H1 (cell line): ENCODE data around the gene TNF. TPM values are rescaled to one million over a fixed set of nuclear protein-coding genes. Genes with fewer than 3 reads are reported as not detected.
A peak's percentile ranks its signal among the peaks of the same experiment; 100 is the strongest.

Source experiments
- CTCF ChIA-PET: fragments of 300-600 bp; sonication (Branson Sonifier 250); formaldehyde crosslinking; loops from one replicate; lab custom pipeline; 2021; ENCODE audit not compliant: partially characterized antibody; lab: Charles Lee
- POLR2A ChIA-PET: fragments of 300-600 bp; sonication (Branson Sonifier 250); formaldehyde crosslinking; loops from one replicate; lab custom pipeline; 2021; ENCODE audit warnings: inconsistent platforms; ENCODE audit not compliant: partially characterized antibody; lab: Charles Lee
- DNase-seq, 2 experiments: peaks; one replicate each; pipeline versions ENCODE4 v3.0.0 to v3.0.0-alpha.2; 2010 to 2022; ENCODE audit warnings: low spot score in 2 of 2, low read depth in 1 of 2, mixed read lengths in 1 of 2
- FAIRE-seq: peaks from 2 replicates; lab custom pipeline; 2011; peaks lifted over from hg19 to GRCh38; lab: Jason Lieb, UNC
- H2AFZ ChIP-seq: 2 replicates; pipeline ENCODE4 v1.8.1; 2012; ENCODE audit warnings: low read length, inconsistent platforms
- H2AK5ac ChIP-seq: 2 replicates; pipeline ENCODE4 v1.6.1; 2013; ENCODE audit warnings: low read depth, low read length
- H2BK120ac ChIP-seq: replicated peaks from 2 replicates; pipeline ENCODE3; 2013; ENCODE audit warnings: low read depth, low read length, inconsistent platforms
- H2BK12ac ChIP-seq: 2 replicates; pipeline ENCODE4 v1.6.1; 2013; ENCODE audit warnings: low read depth, low read length
- H2BK15ac ChIP-seq: 2 replicates; pipeline ENCODE4 v1.6.1; 2013; ENCODE audit warnings: low read length
- H2BK20ac ChIP-seq: 2 replicates; pipeline ENCODE4 v1.6.1; 2013; ENCODE audit warnings: low read length
- H2BK5ac ChIP-seq: 2 replicates; pipeline ENCODE4 v1.6.1; 2013; ENCODE audit warnings: low read depth, low read length
- H3K14ac ChIP-seq: 2 replicates; pipeline ENCODE4 v1.6.1; 2013; ENCODE audit warnings: inconsistent platforms; ENCODE audit not compliant: insufficient read length
- H3K18ac ChIP-seq: 2 replicates; pipeline ENCODE4 v1.6.1; 2013; ENCODE audit warnings: low read length; ENCODE audit errors: extremely low read depth
- H3K23ac ChIP-seq: 2 replicates; pipeline ENCODE4 v1.6.1; 2013; ENCODE audit warnings: inconsistent platforms; ENCODE audit not compliant: insufficient read length
- H3K23me2 ChIP-seq: 2 replicates; pipeline ENCODE4 v1.6.1; 2013; ENCODE audit warnings: low read depth, low read length
- H3K27ac ChIP-seq: 2 replicates; pipeline ENCODE4 v1.6.1; 2011; ENCODE audit warnings: low read depth, low read length, inconsistent platforms
- H3K27me3 ChIP-seq, 4 experiments: replicated peaks in 1 of 4; 1 replicate in 1 of 4; 2 replicates in 3 of 4; pipeline versions ENCODE4 v1.6.1 to v1.8.1; 2011 to 2013; ENCODE audit warnings: low read length in 3 of 4, mild to moderate bottlenecking in 3 of 4, inconsistent platforms in 2 of 4, mixed read lengths in 2 of 4, moderate library complexity in 1 of 4; ENCODE audit not compliant: control insufficient read depth in 3 of 4, insufficient read depth in 3 of 4; ENCODE audit errors: extremely low read depth in 1 of 4
- H3K36me3 ChIP-seq, 4 experiments: 2 replicates each; pipeline versions ENCODE4 v1.6.1 to v1.8.1; 2011 to 2013; ENCODE audit warnings: mild to moderate bottlenecking in 4 of 4, low read length in 3 of 4, moderate library complexity in 2 of 4, control low read depth in 1 of 4, inconsistent platforms in 1 of 4; ENCODE audit not compliant: insufficient read depth in 4 of 4, control insufficient read depth in 2 of 4
- H3K4ac ChIP-seq: replicated peaks from 2 replicates; pipeline ENCODE3; 2013; ENCODE audit warnings: low read length, low read depth, mixed read lengths, inconsistent platforms; ENCODE audit not compliant: insufficient read length
- H3K4me1 ChIP-seq, 4 experiments: replicated peaks in 1 of 4; 1 replicate in 1 of 4; 2 replicates in 3 of 4; pipeline versions ENCODE4 v1.6.1 to v1.8.1; 2011 to 2013; ENCODE audit warnings: low read length in 3 of 4, inconsistent platforms in 2 of 4, mixed read lengths in 1 of 4; ENCODE audit not compliant: insufficient read depth in 4 of 4, control insufficient read depth in 3 of 4
- H3K4me2 ChIP-seq, 2 experiments: 2 replicates each; pipeline versions ENCODE4 v1.6.1 to v1.8.1; 2011 to 2013; ENCODE audit warnings: low read depth in 2 of 2, low read length in 2 of 2, control low read depth in 1 of 2, inconsistent platforms in 1 of 2, mild to moderate bottlenecking in 1 of 2; ENCODE audit not compliant: insufficient read depth in 1 of 2
- H3K4me3 ChIP-seq, 4 experiments: fragments of 200-600, 300-600 bp in 1 of 4; sonication (generic), shearing (Covaris generic), sonication (Bioruptor Twin) in 1 of 4; 2 replicates each; pipeline versions ENCODE4 v1.5.1 to v1.8.1; 2011 to 2016; ENCODE audit warnings: low read length in 4 of 4, low read depth in 3 of 4, control low read depth in 2 of 4, inconsistent platforms in 2 of 4, mild to moderate bottlenecking in 2 of 4, mixed read lengths in 1 of 4, moderate library complexity in 1 of 4; ENCODE audit not compliant: insufficient read depth in 2 of 4; ENCODE audit errors: extremely low read depth in 1 of 4
- H3K56ac ChIP-seq: replicated peaks from 2 replicates; pipeline ENCODE3; 2013; ENCODE audit warnings: low read depth, mild to moderate bottlenecking, mixed read lengths, low read length, inconsistent platforms; ENCODE audit not compliant: insufficient read length
- H3K79me1 ChIP-seq: 2 replicates; pipeline ENCODE4 v1.6.1; 2013; ENCODE audit warnings: low read depth, low read length, control low read depth
- H3K79me2 ChIP-seq, 2 experiments: 2 replicates each; pipeline versions ENCODE4 v1.6.1 to v1.8.1; 2012 to 2013; ENCODE audit warnings: low read length in 2 of 2, mild to moderate bottlenecking in 2 of 2, inconsistent platforms in 1 of 2; ENCODE audit not compliant: insufficient read depth in 2 of 2, control insufficient read depth in 1 of 2
- H3K9ac ChIP-seq, 4 experiments: replicated peaks in 1 of 4; 1 replicate in 1 of 4; 2 replicates in 3 of 4; pipeline versions ENCODE4 v1.6.1 to v1.8.1; 2011 to 2013; ENCODE audit warnings: low read depth in 3 of 4, low read length in 3 of 4, control low read depth in 2 of 4, mild to moderate bottlenecking in 2 of 4, moderate library complexity in 2 of 4, inconsistent platforms in 1 of 4; ENCODE audit errors: extremely low read depth in 1 of 4
- H3K9me3 ChIP-seq, 2 experiments: 2 replicates each; pipeline versions ENCODE4 v1.6.1 to v1.8.1; 2012 to 2013; ENCODE audit warnings: mild to moderate bottlenecking in 2 of 2, moderate library complexity in 2 of 2, control low read depth in 1 of 2, inconsistent platforms in 1 of 2, low read depth in 1 of 2, low read length in 1 of 2, mixed read lengths in 1 of 2; ENCODE audit not compliant: insufficient read depth in 2 of 2
- H4K20me1 ChIP-seq, 2 experiments: replicated peaks in 1 of 2; 2 replicates each; pipeline versions ENCODE3 to v1.8.1; 2011 to 2013; ENCODE audit warnings: inconsistent platforms in 2 of 2, low read length in 2 of 2, mild to moderate bottlenecking in 1 of 2; ENCODE audit not compliant: insufficient read depth in 2 of 2, control insufficient read depth in 1 of 2
- H4K5ac ChIP-seq: 2 replicates; pipeline ENCODE4 v1.6.1; 2013; ENCODE audit warnings: low read length, low read depth, mixed read lengths, inconsistent platforms; ENCODE audit not compliant: insufficient read length
- H4K8ac ChIP-seq: 2 replicates; pipeline ENCODE4 v1.8.0; 2013; ENCODE audit warnings: mild to moderate bottlenecking, moderate library complexity, low read length, inconsistent platforms; ENCODE audit not compliant: insufficient read depth; ENCODE audit errors: extremely low read depth
- H4K91ac ChIP-seq: replicated peaks from 2 replicates; pipeline ENCODE3; 2013; ENCODE audit warnings: low read length, mixed read lengths, inconsistent platforms; ENCODE audit not compliant: insufficient read length
- FOSL1 ChIP-seq: IDR thresholded peaks from 2 replicates; pipeline ENCODE4 v1.6.1; 2011; ENCODE audit warnings: mild to moderate bottlenecking, low read depth, low read length, moderate library complexity; ENCODE audit not compliant: insufficient read depth
- GTF2F1 ChIP-seq: IDR thresholded peaks from 2 replicates; pipeline ENCODE4 v1.6.1; 2012; ENCODE audit warnings: low read depth, low read length, improper control_type of control experiment, borderline replicate concordance
- JUN ChIP-seq: IDR thresholded peaks from 2 replicates; pipeline ENCODE4 v1.6.1; 2011; ENCODE audit warnings: low read depth, mild to moderate bottlenecking, improper control_type of control experiment, low read length
- POLR2A ChIP-seq, 2 experiments: IDR thresholded peaks; 1 replicate in 1 of 2; 2 replicates in 1 of 2; pipeline ENCODE4 v1.6.1; 2011; ENCODE audit warnings: low read depth in 2 of 2, low read length in 2 of 2, mild to moderate bottlenecking in 2 of 2; ENCODE audit errors: control extremely low read depth in 1 of 2
- POU5F1 ChIP-seq: IDR thresholded peaks from 2 replicates; pipeline ENCODE4 v1.6.1; 2011; ENCODE audit warnings: low read depth, mild to moderate bottlenecking, low read length, moderate library complexity
- RNF2 ChIP-seq: fragments of 200-900, 300-1000 bp; sonication (generic); IDR thresholded peaks from 2 replicates; pipeline ENCODE4 v1.7.1; 2016; ENCODE audit warnings: borderline replicate concordance, low read depth, mild to moderate bottlenecking, antibody characterized with exemption, low read length; ENCODE audit not compliant: poor library complexity, severe bottlenecking; ENCODE audit errors: missing control alignments
- WGBS, 2 experiments: shearing (Covaris generic) in 1 of 2; methylation state at CpG; one replicate each; pipeline versions ENCODE4 v1.1.6 to v1.1.7; 2013 to 2015; ENCODE audit warnings: low lambda C conversion rate in 2 of 2, mixed read lengths in 2 of 2, inconsistent platforms in 1 of 2, low coverage in 1 of 2, missing lambda C conversion rate in 1 of 2; ENCODE audit not compliant: insufficient replicate concordance in 2 of 2, insufficient coverage in 1 of 2, insufficient read length in 1 of 2; ENCODE audit errors: extremely low coverage in 1 of 2, missing lambda C conversion rate in 1 of 2; 5-methylcytosine and 5-hydroxymethylcytosine counted together
- polyA plus RNA-seq, 7 experiments: library from polyadenylated mRNA; depleted of rRNA in 3 of 7; stranded (reverse) in 5 of 7; unstranded in 2 of 7; fragments of >200 nt in 5 of 7; fragments of 200-250 nt in 2 of 7; gene quantifications; 1 replicate in 5 of 7; 2 replicates in 1 of 7; 4 replicates in 1 of 7; pipeline versions ENCODE4 v1.2.1 to v1.2.3, GENCODE V29; 2011 to 2013; ENCODE audit warnings: missing spikeins in 2 of 7, mixed read lengths in 2 of 7
- total RNA-seq: library from RNA; stranded (reverse); fragmentation: NEBNext Ultra II Directional; extraction: Animal tissue kit (Norgen Biotek cat#: 25700); gene quantifications from 2 replicates; pipeline ENCODE4 v1.2.1, GENCODE V29; 2021
- TF ChIP-seq, protein P1 (sequence below): IDR thresholded peaks from 2 replicates; pipeline ENCODE4 v1.6.1; 2011; ENCODE audit warnings: low read depth, mild to moderate bottlenecking, low read length; ENCODE audit not compliant: insufficient read depth

TNF gene
- total and polyA plus RNA-seq, 2 of the 8 experiments (the other 6 are each of a cell fraction or from before 2014, with no cell fraction given), result not detected

DNA sequence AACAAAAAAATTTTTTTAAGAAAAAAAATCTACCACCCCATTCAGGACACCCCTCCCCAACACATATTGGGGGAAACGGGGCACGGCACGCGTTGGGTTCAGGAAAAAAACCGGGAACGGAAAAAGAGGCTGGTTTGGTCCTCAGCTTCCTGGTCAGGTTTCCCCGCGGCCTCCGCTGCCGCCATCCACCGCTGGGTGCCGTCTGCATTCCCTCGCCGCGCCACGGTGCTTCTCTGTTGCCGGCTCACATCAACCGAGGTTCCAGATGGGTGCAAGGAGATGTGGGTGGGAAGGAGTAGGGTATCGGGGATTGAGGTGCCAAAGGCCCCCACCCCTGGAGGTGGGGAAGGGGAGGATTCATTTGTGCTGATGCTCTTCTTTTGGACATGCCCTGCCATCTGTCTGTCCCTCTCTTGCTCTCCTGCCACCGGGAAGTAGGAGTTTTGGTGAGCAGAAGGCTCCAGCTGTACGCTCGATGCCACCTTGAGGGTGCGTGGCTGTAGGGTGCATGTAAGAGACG is 40.8 kb upstream of the TNF start:
- Histone ChIP-seq H3K23ac (no peak overlapping the region), H2AK5ac (no peak overlapping the region), H4K5ac (no peak overlapping the region), H3K36me3 (peaks cover 78 to 100% (median 92%) of the 10 kb centered on the region in 4 experiments), H3K4me3 (no peak overlapping the region), H4K91ac (no peak overlapping the region), H3K9ac (no peak overlapping the region), H3K4me2 (no peak overlapping the region), H2BK15ac (no peak overlapping the region), H2AFZ (no peak overlapping the region), H2BK20ac (no peak overlapping the region), H3K79me1 (peaks cover 10% of the 10 kb centered on the region; the same call in 1 of the 2 replicates), H3K56ac (no peak overlapping the region), H3K4ac (no peak overlapping the region), H3K18ac (no peak overlapping the region), H2BK5ac (no peak overlapping the region), H3K4me1 (peaks cover 2 to 8% (median 5%) of the 10 kb centered on the region in 4 experiments; a peak in 5 of 7 replicates), H3K23me2 (no peaks in the 10 kb centered on the region), H3K14ac (no peak overlapping the region), H2BK120ac (no peak overlapping the region), H3K27ac (no peak overlapping the region), H3K79me2 (peaks cover 15 to 51% of the 10 kb centered on the region in 2 experiments), H2BK12ac (no peak overlapping the region), H3K27me3 (no peaks in the 10 kb centered on the region), H4K20me1 (peaks cover 48% of the 10 kb centered on the region in 2 experiments), H3K9me3 (no peaks in the 10 kb centered on the region), H4K8ac (peak overlapping the region; percentile 1; the same call in 1 of the 2 replicates)
- ChIA-PET POLR2A (interaction anchor here (0.8 to 18.4 kb wide), 12 partner anchors 4 to 117 kb away, joined by 3 to 428 read pairs (median 5); partner anchors contain the start of genes ATP6V1G2, DDX39B, MCCD1 and NCR3), CTCF (interaction anchor here (0.7 kb wide), 1 partner anchor 64 kb away, joined by 3 read pairs; no protein-coding TSS in a partner anchor)
- DNase-seq, result no peak
- TF ChIP-seq GTF2F1, result no peak
- no peak; a peak in 1 of 3 replicates for TF ChIP-seq POLR2A (IDR thresholded peaks at IDR 0.05; ENCODE audit: control extremely low read depth in 1 of 2, low read depth in 2 of 2, low read length in 2 of 2)
- no peak for TF ChIP-seq RNF2
- TF ChIP-seq FOSL1, result no peak
- no peak for TF ChIP-seq JUN
- TF ChIP-seq, protein P1, sequence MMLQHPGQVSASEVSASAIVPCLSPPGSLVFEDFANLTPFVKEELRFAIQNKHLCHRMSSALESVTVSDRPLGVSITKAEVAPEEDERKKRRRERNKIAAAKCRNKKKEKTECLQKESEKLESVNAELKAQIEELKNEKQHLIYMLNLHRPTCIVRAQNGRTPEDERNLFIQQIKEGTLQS, result no peak
- TF ChIP-seq POU5F1, result no peak
- FAIRE-seq, result no peak
- 93% methylated on average over 18 of the region's 24 CpGs; no CpG with 5 or more reads in 1 of the 2 experiments for WGBS, 2 experiments
